GM18526 (cell line): Measurements from ENCODE around the gene NOC2L.

ENCODE experiments used
- POLR2A ChIP-seq: IDR thresholded peaks from 3 replicates; pipeline ENCODE4 v1.6.1; 2011; ENCODE audit not compliant: insufficient read length; ENCODE audit errors: extremely low read depth

NOC2L gene

GRCh38 chr1:913491-914130 is 45.4 kb downstream of the NOC2L start:
- TF ChIP-seq POLR2A = no peak

GRCh38 chr1:912740-913301 is 46.2 kb downstream of the NOC2L start:
- TF ChIP-seq POLR2A = no peak

- no peak for TF ChIP-seq POLR2A
Measured at GRCh38 chr1:911875-912739, 46.9 kb downstream of the NOC2L start.

- no peak for TF ChIP-seq POLR2A
Measured at GRCh38 chr1:910881-911721, 48.0 kb downstream of the NOC2L start.

GRCh38 chr1:910311-910880 is 48.7 kb downstream of the NOC2L start:
- no peak for TF ChIP-seq POLR2A

- no peak for TF ChIP-seq POLR2A
Measured at GRCh38 chr1:909861-910310, 49.2 kb downstream of the NOC2L start.

GRCh38 chr1:908661-909060 is 50.4 kb downstream of the NOC2L start:
- TF ChIP-seq POLR2A = no peak

- TF ChIP-seq POLR2A = no peak
Measured at GRCh38 chr1:907611-908451, 51.2 kb downstream of the NOC2L start.

GRCh38 chr1:906600-907420 is 52.2 kb downstream of the NOC2L start:
- TF ChIP-seq POLR2A = no peak

- TF ChIP-seq POLR2A = no peak
Measured at GRCh38 chr1:905811-906599, 53.1 kb downstream of the NOC2L start.

GRCh38 chr1:905071-905749 is 53.8 kb downstream of the NOC2L start:
- TF ChIP-seq POLR2A = no peak
